HepG2 (cell line): ENCODE data around the gene ZFP1. TPM values are rescaled to one million over a fixed set of nuclear protein-coding genes. Genes with fewer than 3 reads are reported as not detected.
A peak's percentile ranks its signal among the peaks of the same experiment; 100 is the strongest.
"Not testable (repeated sequence)": the region's sequence is repeated elsewhere in the genome, so short reads cannot be mapped to it uniquely, and the experiment has no call there.

Experiments
- ATAC-seq: fragments of 200-7000 bp; cut with Tn5 transposase; 3 replicates; pipeline ENCODE4 v1.9.1; 2020; ENCODE audit warnings: mild to moderate bottlenecking, moderate library complexity
- BruUV-seq: library from RNA; stranded (reverse); fragments of 400-500 nt; replicated peaks from 2 replicates; lab custom pipeline; 2021; lab: Mats Ljungman, UMichigan
- CTCF ChIA-PET: fragments of 300-600 bp; formaldehyde crosslinking; extraction: SDS; loops from one replicate; lab custom pipeline; 2021; ENCODE audit warnings: low total read pairs, inconsistent platforms, low intra/inter-chr PET ratio; lab: Yijun Ruan, JAX
- POLR2A ChIA-PET: fragments of 350-600 bp; sonication (Branson Sonifier 250); formaldehyde crosslinking; loops from one replicate; lab custom pipeline; 2020; ENCODE audit warnings: antibody characterized with exemption, inconsistent platforms; lab: Yijun Ruan, JAX
- DNase-seq: peaks from one replicate; pipeline ENCODE4 v3.0.0-alpha.2; 2015; ENCODE audit warnings: low spot score
- FAIRE-seq: peaks from 3 replicates; lab custom pipeline; 2011; peaks lifted over from hg19 to GRCh38; lab: Jason Lieb, UNC
- H2AFZ ChIP-seq: one replicate; pipeline ENCODE4 v1.6.1; 2011; ENCODE audit warnings: low read length, inconsistent platforms
- H3K27ac ChIP-seq: fragments of 300-600 bp; 3 replicates; pipeline ENCODE4 v1.8.0; 2011; ENCODE audit warnings: mixed run types, mild to moderate bottlenecking, mixed read lengths, low read length, inconsistent platforms; ENCODE audit not compliant: insufficient read depth; ENCODE audit errors: extremely low read length
- H3K27me3 ChIP-seq, 2 experiments: fragments of 200-600 bp in 1 of 2; 2 replicates in 1 of 2; 3 replicates in 1 of 2; pipeline versions ENCODE4 v1.6.0 to v1.8.0; 2011; ENCODE audit warnings: low read length in 2 of 2, mild to moderate bottlenecking in 2 of 2, moderate library complexity in 2 of 2, inconsistent platforms in 1 of 2; ENCODE audit not compliant: insufficient read depth in 2 of 2, control insufficient read depth in 1 of 2
- H3K36me3 ChIP-seq, 2 experiments: fragments of 200-600 bp in 1 of 2; replicated peaks in 1 of 2; 2 replicates in 1 of 2; 3 replicates in 1 of 2; pipeline versions ENCODE4 v1.5.1 to v1.8.0; 2011; ENCODE audit warnings: low read length in 2 of 2, inconsistent platforms in 1 of 2; ENCODE audit not compliant: insufficient read depth in 2 of 2, control insufficient read depth in 1 of 2
- H3K4me1 ChIP-seq: 2 replicates; pipeline ENCODE4 v1.5.1; 2012; ENCODE audit warnings: low read length, inconsistent platforms; ENCODE audit not compliant: insufficient read depth
- H3K4me2 ChIP-seq: 2 replicates; pipeline ENCODE4 v1.6.0; 2011; ENCODE audit warnings: low read depth, low read length, inconsistent platforms
- H3K4me3 ChIP-seq, 3 experiments: fragments of 200-600 bp in 1 of 3; sonication (generic), shearing (Covaris generic) in 1 of 3; replicated peaks in 1 of 3; 2 replicates each; pipeline ENCODE4 v1.5.1; 2011 to 2016; ENCODE audit warnings: low read length in 3 of 3, inconsistent platforms in 2 of 3, low read depth in 2 of 3, mild to moderate bottlenecking in 2 of 3, control low read depth in 1 of 3, mixed read lengths in 1 of 3; ENCODE audit not compliant: insufficient read depth in 1 of 3
- H3K79me2 ChIP-seq: one replicate; pipeline ENCODE4 v1.6.1; 2011; ENCODE audit warnings: low read length, inconsistent platforms; ENCODE audit not compliant: insufficient read depth
- H3K9ac ChIP-seq: 2 replicates; pipeline ENCODE4 v1.6.0; 2011; ENCODE audit warnings: mild to moderate bottlenecking, low read depth, low read length, inconsistent platforms; ENCODE audit not compliant: insufficient read depth
- H3K9me3 ChIP-seq: 2 replicates; pipeline ENCODE4 v1.5.1; 2012; ENCODE audit warnings: mild to moderate bottlenecking, low read length
- H4K20me1 ChIP-seq: 2 replicates; pipeline ENCODE4 v1.6.0; 2011; ENCODE audit warnings: inconsistent platforms, mild to moderate bottlenecking, low read length, moderate library complexity; ENCODE audit not compliant: insufficient read depth
- EHMT2 ChIP-seq: fragments of 200-600 bp; sonication (generic); IDR thresholded peaks from 2 replicates; pipeline ENCODE4 v1.7.0; 2017; ENCODE audit warnings: antibody characterized with exemption, low read depth, low read length, borderline replicate concordance
- IRF2 ChIP-seq: IDR thresholded peaks from 2 replicates; pipeline ENCODE4 v1.6.1; 2018; ENCODE audit warnings: missing genetic modification reagents, missing compliant biosample characterization
- NFRKB ChIP-seq: fragments of 450-650 bp; IDR thresholded peaks from 2 replicates; pipeline ENCODE4 v1.6.1; 2017
- POLR2AphosphoS2 ChIP-seq: IDR thresholded peaks from 2 replicates; pipeline ENCODE4 v1.6.1; 2011; ENCODE audit warnings: low read depth, low read length, improper control_type of control experiment
- ZNF557 ChIP-seq: sonication (generic); formaldehyde crosslinking; IDR thresholded peaks from 2 replicates; pipeline ENCODE4 v1.4.0; 2020; ENCODE audit warnings: missing genetic modification reagents
- ZNF670 ChIP-seq: sonication (generic); formaldehyde crosslinking; IDR thresholded peaks from 2 replicates; pipeline ENCODE4 v1.8.0; 2022; ENCODE audit warnings: mild to moderate bottlenecking, missing genetic modification reagents, borderline replicate concordance
- ZSCAN31 ChIP-seq: sonication (generic); formaldehyde crosslinking; IDR thresholded peaks from 2 replicates; pipeline ENCODE4 v1.5.0; 2020; ENCODE audit warnings: low read depth, mild to moderate bottlenecking, missing genetic modification reagents
- WGBS: methylation state at CpG from one replicate; pipeline ENCODE4 v1.1.6; 2017; ENCODE audit warnings: low lambda C conversion rate; 5-methylcytosine and 5-hydroxymethylcytosine counted together
- in situ Hi-C: cut with HindIII; loops from 2 replicates; pipeline ENCODE4 v1.10.0; 2017; ENCODE audit warnings: low pct_unique_long_range_greater_than_20kb; ENCODE audit not compliant: extremely low pct_ligation_motif_present
- intact Hi-C: fragments of 100-400 bp; cut with micrococcal nuclease; formaldehyde crosslinking; loops from one replicate; pipeline ENCODE4 v1.10.0; 2022; ENCODE audit not compliant: unreplicated experiment
- polyA plus RNA-seq, 8 experiments: library from polyadenylated mRNA; depleted of rRNA in 3 of 8; stranded (reverse) in 7 of 8; unstranded in 1 of 8; fragments of >200 nt; fragmentation: Illumina TruSeq in 4 of 8; extraction: Trizol in 4 of 8; gene quantifications; 2 replicates each; pipeline versions ENCODE4 v1.2.1 to v1.2.3, GENCODE V29; 2011 to 2016; ENCODE audit warnings: low read depth in 4 of 8, missing spikeins in 1 of 8, mixed read lengths in 1 of 8; ENCODE audit not compliant: insufficient read depth in 1 of 8
- total RNA-seq, 5 experiments: library from RNA; depleted of rRNA; stranded (reverse); fragments of >200 nt; fragmentation: Illumina TruSeq; extraction: Trizol; gene quantifications; 2 replicates each; pipeline ENCODE4 v1.2.3, GENCODE V29; 2016; ENCODE audit warnings: low read depth in 1 of 5
- TF ChIP-seq, protein P1 (sequence below): IDR thresholded peaks from 2 replicates; pipeline ENCODE4 v1.6.1; 2016; ENCODE audit warnings: low read depth, missing genetic modification reagents, missing compliant biosample characterization
- TF ChIP-seq, protein P2 (sequence below): sonication (generic); formaldehyde crosslinking; IDR thresholded peaks from 2 replicates; pipeline ENCODE4 v1.4.0; 2020; ENCODE audit warnings: mild to moderate bottlenecking, low read depth, missing genetic modification reagents

The ZFP1 gene
- total and polyA plus RNA-seq, 2 of the 13 experiments (the other 11 are each of a cell fraction or from before 2014, with no cell fraction given) = 8.3 to 14.0 TPM

DNA sequence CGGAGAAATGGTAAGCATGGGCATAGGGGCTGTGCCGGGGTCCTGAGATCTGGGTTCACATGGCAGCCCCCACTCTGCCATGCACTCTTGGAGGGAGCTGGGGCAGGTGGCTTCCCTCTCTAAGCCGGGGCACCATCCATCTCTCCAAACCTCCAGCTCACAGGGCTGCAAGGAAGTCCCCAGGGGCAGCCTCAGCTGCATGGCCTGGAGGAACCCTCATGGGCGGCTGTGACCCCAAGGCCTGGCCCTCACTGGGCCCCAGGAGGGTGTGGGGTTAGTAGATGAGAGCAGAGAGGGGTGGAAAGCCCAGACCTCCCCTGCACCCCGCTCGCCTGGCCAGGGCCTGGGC, 56.1 kb downstream of the ZFP1 start (continued):
- TF ChIP-seq, protein P1, sequence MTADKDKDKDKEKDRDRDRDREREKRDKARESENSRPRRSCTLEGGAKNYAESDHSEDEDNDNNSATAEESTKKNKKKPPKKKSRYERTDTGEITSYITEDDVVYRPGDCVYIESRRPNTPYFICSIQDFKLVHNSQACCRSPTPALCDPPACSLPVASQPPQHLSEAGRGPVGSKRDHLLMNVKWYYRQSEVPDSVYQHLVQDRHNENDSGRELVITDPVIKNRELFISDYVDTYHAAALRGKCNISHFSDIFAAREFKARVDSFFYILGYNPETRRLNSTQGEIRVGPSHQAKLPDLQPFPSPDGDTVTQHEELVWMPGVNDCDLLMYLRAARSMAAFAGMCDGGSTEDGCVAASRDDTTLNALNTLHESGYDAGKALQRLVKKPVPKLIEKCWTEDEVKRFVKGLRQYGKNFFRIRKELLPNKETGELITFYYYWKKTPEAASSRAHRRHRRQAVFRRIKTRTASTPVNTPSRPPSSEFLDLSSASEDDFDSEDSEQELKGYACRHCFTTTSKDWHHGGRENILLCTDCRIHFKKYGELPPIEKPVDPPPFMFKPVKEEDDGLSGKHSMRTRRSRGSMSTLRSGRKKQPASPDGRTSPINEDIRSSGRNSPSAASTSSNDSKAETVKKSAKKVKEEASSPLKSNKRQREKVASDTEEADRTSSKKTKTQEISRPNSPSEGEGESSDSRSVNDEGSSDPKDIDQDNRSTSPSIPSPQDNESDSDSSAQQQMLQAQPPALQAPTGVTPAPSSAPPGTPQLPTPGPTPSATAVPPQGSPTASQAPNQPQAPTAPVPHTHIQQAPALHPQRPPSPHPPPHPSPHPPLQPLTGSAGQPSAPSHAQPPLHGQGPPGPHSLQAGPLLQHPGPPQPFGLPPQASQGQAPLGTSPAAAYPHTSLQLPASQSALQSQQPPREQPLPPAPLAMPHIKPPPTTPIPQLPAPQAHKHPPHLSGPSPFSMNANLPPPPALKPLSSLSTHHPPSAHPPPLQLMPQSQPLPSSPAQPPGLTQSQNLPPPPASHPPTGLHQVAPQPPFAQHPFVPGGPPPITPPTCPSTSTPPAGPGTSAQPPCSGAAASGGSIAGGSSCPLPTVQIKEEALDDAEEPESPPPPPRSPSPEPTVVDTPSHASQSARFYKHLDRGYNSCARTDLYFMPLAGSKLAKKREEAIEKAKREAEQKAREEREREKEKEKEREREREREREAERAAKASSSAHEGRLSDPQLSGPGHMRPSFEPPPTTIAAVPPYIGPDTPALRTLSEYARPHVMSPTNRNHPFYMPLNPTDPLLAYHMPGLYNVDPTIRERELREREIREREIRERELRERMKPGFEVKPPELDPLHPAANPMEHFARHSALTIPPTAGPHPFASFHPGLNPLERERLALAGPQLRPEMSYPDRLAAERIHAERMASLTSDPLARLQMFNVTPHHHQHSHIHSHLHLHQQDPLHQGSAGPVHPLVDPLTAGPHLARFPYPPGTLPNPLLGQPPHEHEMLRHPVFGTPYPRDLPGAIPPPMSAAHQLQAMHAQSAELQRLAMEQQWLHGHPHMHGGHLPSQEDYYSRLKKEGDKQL (CRISPR knock-in tag) = no peak
- no peak for TF ChIP-seq ZNF670
- TF ChIP-seq IRF2 = no peak
- TF ChIP-seq NFRKB = no peak
- TF ChIP-seq POLR2AphosphoS2 = no peak
- TF ChIP-seq, protein P2, sequence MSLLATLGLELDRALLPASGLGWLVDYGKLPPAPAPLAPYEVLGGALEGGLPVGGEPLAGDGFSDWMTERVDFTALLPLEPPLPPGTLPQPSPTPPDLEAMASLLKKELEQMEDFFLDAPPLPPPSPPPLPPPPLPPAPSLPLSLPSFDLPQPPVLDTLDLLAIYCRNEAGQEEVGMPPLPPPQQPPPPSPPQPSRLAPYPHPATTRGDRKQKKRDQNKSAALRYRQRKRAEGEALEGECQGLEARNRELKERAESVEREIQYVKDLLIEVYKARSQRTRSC (CRISPR knock-in tag) = no peak
- no peak for TF ChIP-seq ZSCAN31 (CRISPR knock-in tag)
- TF ChIP-seq ZNF557 = no peak
- no peak for TF ChIP-seq EHMT2

GRCh38 chr16:75204905-75205304, 56.6 kb downstream of the ZFP1 start:
- CTCF ChIA-PET, intact Hi-C loops, in situ Hi-C loops: not testable (repeated sequence)

DNA sequence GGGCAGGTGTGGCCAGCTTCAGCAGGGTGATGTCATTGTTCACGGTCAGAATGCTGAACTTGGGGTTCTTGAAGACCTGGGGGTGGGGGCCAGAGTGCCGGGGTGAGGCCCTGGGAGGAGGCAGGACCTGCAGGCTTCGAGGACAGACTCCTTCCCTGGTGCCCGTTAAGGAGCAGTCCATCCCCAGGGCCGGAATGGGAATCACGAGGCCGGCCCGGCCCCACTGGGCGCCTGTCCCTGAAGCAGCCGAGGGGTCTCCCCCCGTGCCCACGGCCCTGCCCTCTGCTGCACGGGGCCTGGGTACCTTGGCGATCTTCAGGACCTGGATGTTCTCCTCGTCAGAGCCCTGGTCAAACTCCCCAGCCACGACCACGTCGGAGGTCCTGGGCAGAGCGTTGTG, 57.1 kb downstream of the ZFP1 start:
- H3K36me3 ChIP-seq, ATAC-seq, H3K4me3 ChIP-seq, H2AFZ ChIP-seq, in situ Hi-C loops, H3K79me2 ChIP-seq, POLR2A ChIA-PET, intact Hi-C loops, CTCF ChIA-PET, H3K27ac ChIP-seq, H4K20me1 ChIP-seq, DNase-seq, BruUV-seq, H3K9ac ChIP-seq, H3K4me2 ChIP-seq, FAIRE-seq, H3K9me3 ChIP-seq: not testable (repeated sequence)
- WGBS = no CpG with 5 or more reads among the region's 19 CpGs
- Histone ChIP-seq H3K4me1 (peaks cover 18% of the 10 kb centered on the region; the same call in 1 of the 2 replicates), H3K27me3 (peaks cover 29 to 64% of the 10 kb centered on the region in 2 experiments)

More at GRCh38 chr16:75204905-75205304, 56.6 kb downstream of the ZFP1 start:
- H3K36me3 ChIP-seq, FAIRE-seq, H3K9ac ChIP-seq, POLR2A ChIA-PET, H3K4me3 ChIP-seq, H3K27ac ChIP-seq, H4K20me1 ChIP-seq, H2AFZ ChIP-seq, H3K4me2 ChIP-seq, BruUV-seq, H3K9me3 ChIP-seq, DNase-seq, H3K79me2 ChIP-seq: not testable (repeated sequence)
- peaks cover 28 to 60% of the 10 kb centered on the region in 2 experiments for H3K27me3 ChIP-seq
- WGBS = no CpG with 5 or more reads among the region's 20 CpGs
- peak; percentile 11 for ATAC-seq
- peaks cover 16% of the 10 kb centered on the region; the same call in 1 of the 2 replicates for H3K4me1 ChIP-seq
